Hepatocyte (in vitro differentiated cells): ENCODE data around the gene TSPAN9.

Experiments
- CTCF ChIP-seq: fragments of 200-600 bp; sonication (generic); IDR thresholded peaks from 2 replicates; pipeline ENCODE4 v1.5.1; 2016; ENCODE audit warnings: antibody characterized with exemption, mild to moderate bottlenecking; ENCODE audit not compliant: poor library complexity
- EZH2 ChIP-seq: fragments of 200-600 bp; sonication (generic); IDR thresholded peaks from 2 replicates; pipeline ENCODE4 v1.6.1; 2016; ENCODE audit warnings: antibody characterized with exemption, mild to moderate bottlenecking, borderline replicate concordance
- EZH2phosphoT487 ChIP-seq: fragments of 200-600 bp; sonication (generic); IDR thresholded peaks from one replicate; pipeline ENCODE4 v1.6.1; 2018; ENCODE audit warnings: antibody characterized with exemption, mild to moderate bottlenecking, low read depth, moderate library complexity; ENCODE audit not compliant: unreplicated experiment, severe bottlenecking

- TF ChIP-seq CTCF (no peak), EZH2 (no peak), EZH2phosphoT487 (no peak)
Measured at GRCh38 chr12:3117591-3118015, 40.4 kb downstream of the TSPAN9 start.
